Measurements from ENCODE around the gene FAR2.

FAR2 gene

DNA sequence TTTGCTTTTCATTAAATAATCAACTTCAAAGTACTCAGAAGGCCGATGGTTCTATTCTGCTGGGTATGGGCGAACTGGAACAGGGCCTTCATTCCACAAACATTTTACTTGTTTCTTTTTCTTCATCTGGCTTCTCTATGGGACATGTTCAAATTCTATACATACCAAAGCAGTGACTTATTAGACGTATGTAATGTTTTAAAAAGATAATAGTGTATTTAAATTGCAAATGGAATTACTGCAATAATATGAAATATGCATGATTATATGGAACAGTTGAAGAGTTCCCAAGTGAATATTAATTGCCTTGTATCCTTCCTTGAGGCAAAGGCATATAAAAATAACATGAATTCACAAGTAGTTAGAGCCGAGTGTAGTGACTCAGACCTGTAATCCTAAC, 75.5 kb downstream of the FAR2 start:
- no peaks in the 10 kb centered on the region for H3K36me3 ChIP-seq (ENCODE audit: insufficient read depth, low read length)
- peaks cover 31% of the 10 kb centered on the region; the same call in 1 of the 2 replicates for H3K4me1 ChIP-seq (ENCODE audit: insufficient read depth, low read length)
- H3K9ac ChIP-seq (ENCODE audit: low read depth, low read length): no peak overlapping the region
- peaks cover 2% of the 10 kb centered on the region; the same call in 1 of the 2 replicates for H3K9me3 ChIP-seq (ENCODE audit: control insufficient read depth, insufficient read depth, low read length)

DNA sequence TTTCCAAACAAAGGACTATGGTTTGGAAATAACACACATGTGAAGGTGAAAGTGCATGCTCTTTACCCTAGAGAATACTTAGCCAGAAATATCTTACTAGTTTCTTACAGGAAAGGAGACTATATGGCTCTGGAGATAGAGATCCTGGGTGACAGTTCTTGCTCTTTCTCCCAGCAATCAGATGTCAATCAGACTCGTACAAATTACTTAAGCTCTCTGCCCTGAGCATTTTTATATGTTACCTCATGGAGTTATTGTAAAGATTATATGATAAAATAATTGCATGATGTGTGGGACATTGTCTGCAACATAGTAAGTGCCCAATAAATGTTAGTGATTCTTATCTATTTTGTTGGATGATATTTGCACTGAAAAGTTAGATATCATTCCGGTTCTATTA, 76.8 kb downstream of the FAR2 start:
- Histone ChIP-seq H3K4me1 (ENCODE audit: insufficient read depth, low read length) (peaks cover 31% of the 10 kb centered on the region; the same call in 1 of the 2 replicates), H3K36me3 (ENCODE audit: insufficient read depth, low read length) (no peaks in the 10 kb centered on the region), H3K9me3 (ENCODE audit: control insufficient read depth, insufficient read depth, low read length) (peaks cover 4% of the 10 kb centered on the region; the same call in 1 of the 2 replicates), H3K9ac (ENCODE audit: low read depth, low read length) (no peak overlapping the region)

GRCh38 chr12:29226616-29227015, 77.5 kb downstream of the FAR2 start:
- H3K9ac ChIP-seq (ENCODE audit: low read depth, low read length): no peak overlapping the region; the same call in 1 of the 2 replicates
- no peaks in the 10 kb centered on the region for H3K36me3 ChIP-seq (ENCODE audit: insufficient read depth, low read length)
- H3K9me3 ChIP-seq (ENCODE audit: control insufficient read depth, insufficient read depth, low read length): peaks cover 4% of the 10 kb centered on the region; the same call in 1 of the 2 replicates
- peaks cover 31% of the 10 kb centered on the region; the same call in 1 of the 2 replicates for H3K4me1 ChIP-seq (ENCODE audit: insufficient read depth, low read length)

DNA sequence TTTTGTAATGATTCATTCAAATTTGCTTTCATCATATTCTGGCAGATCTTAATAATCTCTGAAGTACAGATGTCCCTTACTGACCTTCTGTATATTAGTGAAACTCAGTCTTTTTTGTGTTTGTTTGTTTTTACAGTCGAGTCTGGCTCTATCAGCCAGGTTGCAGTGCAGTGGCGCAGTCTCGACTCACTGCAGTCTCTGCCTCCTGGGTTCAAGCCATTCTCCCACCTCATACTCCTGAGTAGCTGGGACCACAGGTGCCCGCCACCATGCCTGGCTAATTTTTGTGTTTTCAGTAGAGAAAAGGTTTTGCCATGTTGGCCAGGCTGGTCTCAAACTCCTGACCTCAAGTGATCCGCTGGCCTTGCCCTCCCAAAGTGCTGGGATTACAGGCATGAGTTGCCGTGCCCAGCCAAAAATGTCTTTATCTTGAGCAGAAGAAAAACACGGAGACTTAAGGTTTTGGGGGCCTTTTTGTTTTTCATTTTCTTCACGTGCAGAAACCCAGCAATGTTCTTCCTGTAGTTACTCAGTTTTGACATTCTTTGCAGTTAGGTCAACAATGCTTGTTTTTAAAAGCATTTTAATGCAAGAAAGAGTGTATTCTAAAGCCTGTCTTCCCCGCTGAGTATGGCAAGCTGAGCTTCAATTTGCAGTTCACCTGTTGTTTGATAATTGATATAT, 79.5 kb downstream of the FAR2 start:
- Histone ChIP-seq H3K4me1 (ENCODE audit: insufficient read depth, low read length) (peaks cover 31% of the 10 kb centered on the region; the same call in 1 of the 2 replicates), H3K36me3 (ENCODE audit: insufficient read depth, low read length) (no peaks in the 10 kb centered on the region), H3K9me3 (ENCODE audit: control insufficient read depth, insufficient read depth, low read length) (peaks cover 4% of the 10 kb centered on the region; the same call in 1 of the 2 replicates), H3K9ac (ENCODE audit: low read depth, low read length) (no peak overlapping the region)

GRCh38 chr12:29229158-29229505, 80.1 kb downstream of the FAR2 start:
- H3K9me3 ChIP-seq (ENCODE audit: control insufficient read depth, insufficient read depth, low read length): peaks cover 4% of the 10 kb centered on the region; the same call in 1 of the 2 replicates
- H3K36me3 ChIP-seq (ENCODE audit: insufficient read depth, low read length): no peaks in the 10 kb centered on the region
- H3K4me1 ChIP-seq (ENCODE audit: insufficient read depth, low read length): peaks cover 31% of the 10 kb centered on the region; the same call in 1 of the 2 replicates
- no peak overlapping the region for H3K9ac ChIP-seq (ENCODE audit: low read depth, low read length)

DNA sequence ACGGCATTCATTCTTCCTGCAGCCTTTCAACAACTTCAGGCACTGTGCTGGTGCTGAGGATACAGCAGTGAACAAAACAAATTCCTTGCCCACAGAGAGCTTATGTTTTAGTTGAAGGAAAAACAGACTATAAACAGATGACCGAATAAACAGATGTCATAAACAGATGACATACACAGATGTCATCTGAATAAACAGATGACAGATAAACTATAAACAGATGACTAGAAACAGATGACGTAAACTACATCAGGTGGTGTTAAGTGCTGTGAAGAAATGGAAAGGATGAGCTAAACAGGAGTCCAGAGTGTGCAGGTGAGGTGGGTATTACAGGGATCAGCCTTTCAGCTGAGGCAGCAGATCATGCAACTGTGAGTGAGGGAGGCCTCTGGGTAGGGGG, 80.9 kb downstream of the FAR2 start:
- H3K4me1 ChIP-seq (ENCODE audit: insufficient read depth, low read length): peaks cover 31% of the 10 kb centered on the region; the same call in 1 of the 2 replicates
- no peaks in the 10 kb centered on the region for H3K36me3 ChIP-seq (ENCODE audit: insufficient read depth, low read length)
- H3K9ac ChIP-seq (ENCODE audit: low read depth, low read length): no peak overlapping the region
- peaks cover 4% of the 10 kb centered on the region; the same call in 1 of the 2 replicates for H3K9me3 ChIP-seq (ENCODE audit: control insufficient read depth, insufficient read depth, low read length)

GRCh38 chr12:29230800-29231560, 81.9 kb downstream of the FAR2 start:
- H3K9ac ChIP-seq (ENCODE audit: low read depth, low read length): no peak overlapping the region
- H3K9me3 ChIP-seq (ENCODE audit: control insufficient read depth, insufficient read depth, low read length): peaks cover 4% of the 10 kb centered on the region; the same call in 1 of the 2 replicates
- peaks cover 24% of the 10 kb centered on the region; the same call in 1 of the 2 replicates for H3K4me1 ChIP-seq (ENCODE audit: insufficient read depth, low read length)
- no peaks in the 10 kb centered on the region for H3K36me3 ChIP-seq (ENCODE audit: insufficient read depth, low read length)

GRCh38 chr12:29232086-29232485, 83.0 kb downstream of the FAR2 start:
- Histone ChIP-seq H3K9ac (ENCODE audit: low read depth, low read length) (no peak overlapping the region), H3K9me3 (ENCODE audit: control insufficient read depth, insufficient read depth, low read length) (peaks cover 4% of the 10 kb centered on the region; the same call in 1 of the 2 replicates), H3K4me1 (ENCODE audit: insufficient read depth, low read length) (peaks cover 13% of the 10 kb centered on the region; the same call in 1 of the 2 replicates), H3K36me3 (ENCODE audit: insufficient read depth, low read length) (no peaks in the 10 kb centered on the region)

DNA sequence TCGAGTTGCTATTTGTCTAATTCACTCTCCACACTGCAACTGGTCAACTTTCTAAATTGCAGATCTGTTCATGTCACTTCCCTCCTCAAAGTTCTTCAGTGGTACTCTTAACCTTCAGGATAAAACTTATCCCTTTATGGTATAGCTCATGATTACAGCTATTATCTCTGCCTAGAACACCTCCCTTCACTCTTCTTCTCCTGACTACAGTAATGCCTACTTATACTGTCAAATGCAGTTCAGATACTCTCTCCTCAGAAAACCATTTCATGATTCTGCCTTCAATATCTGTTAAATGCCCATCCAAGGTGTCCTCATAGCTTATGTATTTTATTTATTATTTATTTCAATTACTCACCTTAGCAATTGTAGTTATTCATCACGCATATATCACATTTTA, 85.5 kb downstream of the FAR2 start:
- Histone ChIP-seq H3K36me3 (ENCODE audit: insufficient read depth, low read length) (no peaks in the 10 kb centered on the region), H3K4me1 (ENCODE audit: insufficient read depth, low read length) (peaks cover 8% of the 10 kb centered on the region), H3K9me3 (ENCODE audit: control insufficient read depth, insufficient read depth, low read length) (peaks cover 2% of the 10 kb centered on the region; the same call in 1 of the 2 replicates), H3K9ac (ENCODE audit: low read depth, low read length) (no peak overlapping the region)

DNA sequence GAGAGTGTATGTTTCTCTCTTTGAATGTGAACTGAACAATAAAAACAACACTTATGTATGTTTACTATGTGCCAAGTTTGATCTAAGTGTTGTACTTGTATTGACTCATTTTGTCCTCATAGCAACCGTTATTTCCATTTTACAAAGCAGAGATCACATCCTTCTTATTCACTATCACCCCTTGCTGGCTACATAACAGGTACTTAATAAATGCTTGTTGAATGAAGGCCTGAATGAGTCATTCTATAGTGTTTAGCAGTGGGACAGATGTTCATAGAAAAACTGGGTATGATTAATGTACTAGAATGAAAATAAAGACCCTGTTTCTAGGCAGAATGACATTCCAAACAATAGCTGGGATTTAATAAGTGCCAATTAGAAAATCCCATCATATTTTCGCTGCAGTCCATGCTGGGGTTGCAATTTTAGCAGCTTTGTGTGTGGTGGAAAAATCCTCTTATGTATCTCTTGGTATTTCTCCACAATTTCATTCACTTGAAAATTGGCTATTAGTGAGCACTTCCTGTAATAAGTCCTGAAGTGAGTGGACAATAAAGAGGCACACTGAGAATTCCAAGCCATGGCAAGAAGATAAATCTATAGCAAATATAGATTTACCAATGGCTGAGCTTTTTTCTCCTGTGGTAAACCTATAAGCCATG, 86.0 kb downstream of the FAR2 start:
- peaks cover 8% of the 10 kb centered on the region for H3K4me1 ChIP-seq (ENCODE audit: insufficient read depth, low read length)
- no peaks in the 10 kb centered on the region for H3K36me3 ChIP-seq (ENCODE audit: insufficient read depth, low read length)
- no peaks in the 10 kb centered on the region for H3K9me3 ChIP-seq (ENCODE audit: control insufficient read depth, insufficient read depth, low read length)
- H3K9ac ChIP-seq (ENCODE audit: low read depth, low read length): no peak overlapping the region

- no peak overlapping the region for H3K9ac ChIP-seq (ENCODE audit: low read depth, low read length)
- H3K36me3 ChIP-seq (ENCODE audit: insufficient read depth, low read length): no peaks in the 10 kb centered on the region
- H3K4me1 ChIP-seq (ENCODE audit: insufficient read depth, low read length): peaks cover 21% of the 10 kb centered on the region
- H3K9me3 ChIP-seq (ENCODE audit: control insufficient read depth, insufficient read depth, low read length): no peaks in the 10 kb centered on the region
These were observed 89.8 kb downstream of the FAR2 start for GRCh38 chr12:29238822-29239291.

GRCh38 chr12:29239336-29239735, 90.3 kb downstream of the FAR2 start:
- Histone ChIP-seq H3K4me1 (ENCODE audit: insufficient read depth, low read length) (peaks cover 21% of the 10 kb centered on the region), H3K36me3 (ENCODE audit: insufficient read depth, low read length) (no peaks in the 10 kb centered on the region), H3K9me3 (ENCODE audit: control insufficient read depth, insufficient read depth, low read length) (no peaks in the 10 kb centered on the region), H3K9ac (ENCODE audit: low read depth, low read length) (no peak overlapping the region)

- Histone ChIP-seq H3K9ac (ENCODE audit: low read depth, low read length) (no peak overlapping the region), H3K36me3 (ENCODE audit: insufficient read depth, low read length) (no peaks in the 10 kb centered on the region), H3K4me1 (ENCODE audit: insufficient read depth, low read length) (peaks cover 21% of the 10 kb centered on the region), H3K9me3 (ENCODE audit: control insufficient read depth, insufficient read depth, low read length) (no peaks in the 10 kb centered on the region)
These were observed 91.4 kb downstream of the FAR2 start for GRCh38 chr12:29240441-29240840.

DNA sequence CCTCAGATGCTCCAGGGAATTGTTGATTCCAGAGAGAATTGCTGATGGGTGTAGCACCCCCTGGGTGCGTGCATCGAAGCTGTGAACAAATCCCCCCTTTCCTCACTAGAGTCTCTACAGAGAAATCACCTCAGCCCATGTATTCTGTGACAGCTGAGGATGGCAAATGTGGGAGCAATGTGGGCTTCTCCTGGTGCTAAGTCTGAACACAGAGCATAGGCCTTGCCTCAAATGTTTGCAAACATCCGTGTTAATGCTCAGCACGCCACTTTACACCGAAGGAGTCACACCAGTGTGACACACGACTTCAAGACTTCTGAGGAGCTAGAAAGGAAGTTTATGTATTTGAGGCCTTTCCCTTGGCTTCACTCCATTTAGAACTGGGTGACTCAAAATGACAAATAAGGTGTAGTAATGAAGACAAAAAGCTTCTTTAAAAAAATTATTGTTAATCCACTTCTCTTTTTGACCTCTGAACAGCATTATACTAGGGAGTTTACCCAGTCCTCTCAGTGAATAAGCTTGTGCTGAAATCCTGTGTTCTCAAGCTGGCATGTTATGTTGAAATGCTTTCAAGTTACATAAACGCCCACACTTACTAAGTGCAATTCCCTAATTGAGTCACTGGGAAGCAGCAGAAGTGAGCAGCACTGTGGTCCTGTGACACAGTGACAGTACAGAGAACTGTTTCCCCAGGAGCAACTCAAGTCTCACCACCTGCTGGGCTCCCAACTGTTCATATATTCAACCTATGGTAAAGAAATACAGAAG, 92.9 kb downstream of the FAR2 start:
- Histone ChIP-seq H3K9ac (ENCODE audit: low read depth, low read length) (no peak overlapping the region), H3K36me3 (ENCODE audit: insufficient read depth, low read length) (no peaks in the 10 kb centered on the region), H3K4me1 (ENCODE audit: insufficient read depth, low read length) (peaks cover 21% of the 10 kb centered on the region), H3K9me3 (ENCODE audit: control insufficient read depth, insufficient read depth, low read length) (no peaks in the 10 kb centered on the region)

Data from ES-I3 (cell line).